ENCODE data around the gene NRGN.
"Not testable (repeated sequence)": the region's sequence is repeated elsewhere in the genome, so short reads cannot be mapped to it uniquely, and the experiment has no call there.

Gene NRGN

DNA sequence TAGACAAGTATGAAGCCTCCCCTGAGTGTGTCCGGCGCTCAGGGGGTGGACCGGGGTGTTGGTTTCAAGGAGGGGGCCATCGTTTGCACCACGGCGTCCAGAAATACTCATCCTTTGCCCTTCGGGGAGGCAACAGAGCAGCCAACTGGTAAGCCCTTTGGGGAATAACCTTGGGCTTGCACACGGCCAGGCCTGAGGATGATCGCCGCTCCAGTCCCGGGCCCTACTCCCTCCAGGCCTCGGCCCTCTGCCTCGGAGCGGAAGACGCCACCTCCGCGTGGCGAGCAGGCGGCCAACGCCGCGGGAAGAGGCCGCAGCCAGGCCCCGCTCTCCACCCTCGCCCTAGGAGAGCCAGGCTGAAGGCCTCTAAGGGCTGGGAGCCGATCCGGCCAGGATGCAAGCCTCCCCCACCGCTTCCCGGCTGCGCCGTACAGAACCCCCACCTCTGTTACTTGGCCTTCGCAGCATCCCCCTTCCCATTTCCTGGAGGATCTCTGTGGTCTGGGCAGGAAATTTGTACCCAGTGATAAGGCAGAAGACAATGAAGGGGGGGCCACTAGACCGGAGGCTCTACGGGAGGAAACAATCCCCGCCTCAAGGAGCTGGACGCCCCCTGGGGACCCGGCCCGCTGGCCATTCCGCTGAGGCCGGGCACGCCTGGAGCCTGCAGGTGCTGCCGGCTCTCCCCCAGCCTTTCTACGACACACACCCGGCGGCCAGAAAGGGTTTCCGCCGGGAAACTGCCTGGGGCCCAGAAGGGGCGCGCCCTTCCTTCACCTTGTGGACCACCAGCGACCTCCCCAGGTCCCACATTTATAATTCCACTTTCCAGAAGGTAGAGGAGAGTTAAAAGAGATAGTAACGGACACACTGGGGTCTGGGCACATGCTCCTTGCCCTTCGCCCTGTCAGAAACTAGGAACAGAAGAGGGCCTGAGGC, 19.8 kb downstream of the NRGN start:
- no peak for DNase-seq

DNA sequence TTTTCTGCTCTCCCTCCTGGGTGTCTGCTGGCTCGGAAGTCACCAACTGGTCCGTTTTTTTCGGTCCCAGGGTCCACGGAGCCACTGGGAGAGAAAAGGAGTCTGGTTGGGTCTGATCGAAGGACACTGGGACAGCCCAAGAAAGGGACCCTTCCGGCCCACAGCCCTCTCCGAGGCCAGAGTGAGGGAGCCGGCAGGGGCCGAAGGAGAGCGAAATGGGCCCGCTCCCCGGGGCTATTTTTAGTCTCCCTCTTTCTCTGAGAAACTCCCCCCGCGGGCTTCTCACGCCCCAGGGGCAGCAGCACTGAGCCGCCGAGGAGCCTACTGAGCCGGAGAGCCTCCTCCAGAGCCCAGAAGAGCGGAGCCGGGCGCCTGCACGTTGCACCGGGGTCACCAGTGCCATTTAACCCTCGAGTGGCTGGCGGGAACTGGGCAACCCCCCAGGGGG, 20.5 kb downstream of the NRGN start:
- DNase-seq: no peak

DNA sequence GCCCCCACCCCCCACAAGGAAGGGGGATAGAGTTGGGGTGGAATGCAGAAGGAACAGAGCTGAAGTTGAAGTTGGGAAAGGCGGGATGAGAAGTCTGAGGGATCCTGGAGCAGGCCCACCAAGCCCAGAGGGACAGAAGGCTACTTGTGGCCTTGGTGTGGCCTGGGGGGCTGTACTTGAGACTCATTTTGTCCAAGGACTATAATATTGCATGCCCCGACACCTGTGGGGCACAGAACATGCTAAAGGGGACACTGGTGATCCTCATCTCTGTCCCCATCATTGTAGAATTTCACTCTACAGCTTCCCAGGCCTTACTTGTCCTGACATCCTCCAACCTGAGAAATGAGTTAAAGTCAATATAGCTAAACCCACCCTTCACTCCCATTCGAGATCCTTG, 21.1 kb downstream of the NRGN start:
- DNase-seq: no peak

DNA sequence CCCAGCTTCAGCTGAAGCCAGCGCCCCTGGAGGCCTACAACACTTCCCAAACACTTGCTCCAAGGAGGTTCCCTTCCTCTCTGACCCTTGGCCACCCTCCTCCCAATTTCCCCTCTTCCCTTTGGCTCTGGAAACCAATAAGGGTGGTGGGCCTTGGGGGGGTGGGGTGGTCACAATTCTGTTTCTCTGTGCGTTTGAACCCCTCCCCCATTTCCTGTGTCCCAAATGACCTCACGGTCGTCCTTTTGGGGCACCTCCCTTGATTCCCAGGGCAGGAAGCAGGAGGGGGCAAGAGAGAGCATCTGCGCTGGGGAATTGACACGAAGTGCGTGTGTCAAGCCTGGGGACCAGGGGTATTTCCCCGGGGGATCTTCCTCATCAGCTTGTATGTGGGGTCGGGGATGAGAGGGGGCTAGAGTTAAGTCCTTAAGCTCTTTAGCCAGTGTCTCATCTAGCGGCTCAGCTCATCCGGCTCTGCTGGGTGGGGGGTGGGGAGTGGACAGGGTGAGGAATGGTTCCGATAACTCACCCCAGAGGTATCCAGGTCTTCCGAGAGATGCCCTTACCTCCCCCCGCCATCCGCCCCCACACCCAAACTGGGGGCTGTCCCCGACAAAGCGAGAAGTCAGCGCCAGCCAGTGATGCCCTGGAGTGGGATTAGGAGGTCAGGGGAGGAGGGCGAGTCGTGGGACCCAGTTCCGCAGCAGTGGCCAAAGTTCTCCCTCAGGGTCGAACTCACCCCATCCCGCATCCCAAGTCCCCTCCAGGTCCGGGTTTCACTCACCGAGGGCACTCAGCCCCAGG, 21.8 kb downstream of the NRGN start:
- no peak for DNase-seq

DNA sequence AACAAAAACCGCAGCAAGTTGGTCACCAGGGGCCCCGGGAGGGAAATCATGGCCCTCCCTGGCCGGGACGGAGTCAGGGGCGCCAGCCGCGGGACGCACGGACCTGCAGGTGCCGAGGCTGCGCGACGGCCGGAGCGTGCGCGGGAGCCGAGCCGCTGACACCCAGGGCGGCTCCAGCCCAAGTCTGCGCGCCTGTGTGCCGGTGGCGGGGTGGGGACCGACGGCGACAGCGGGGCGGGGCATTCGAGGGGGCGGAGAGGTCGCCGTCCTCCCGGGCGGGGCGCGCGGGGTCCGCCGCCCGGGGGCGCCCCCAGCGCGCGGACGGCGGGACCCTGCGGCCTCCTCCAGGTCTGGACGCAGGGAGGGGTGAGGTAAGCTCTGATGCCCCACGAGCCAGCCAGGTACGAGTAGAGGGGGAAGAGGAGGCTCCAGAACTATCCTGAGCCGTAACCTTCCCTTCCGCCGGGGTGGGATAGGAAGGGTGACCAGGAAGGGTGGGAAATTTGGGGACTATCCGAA, 22.4 kb downstream of the NRGN start, which contains the start of gene ESAM:
Gene ESAM (minus strand): TSS at position 186 of the 519 bp plus-strand sequence. CDS start 136 bp downstream, at position 50.
- DNase-seq: peak; percentile 79

DNA sequence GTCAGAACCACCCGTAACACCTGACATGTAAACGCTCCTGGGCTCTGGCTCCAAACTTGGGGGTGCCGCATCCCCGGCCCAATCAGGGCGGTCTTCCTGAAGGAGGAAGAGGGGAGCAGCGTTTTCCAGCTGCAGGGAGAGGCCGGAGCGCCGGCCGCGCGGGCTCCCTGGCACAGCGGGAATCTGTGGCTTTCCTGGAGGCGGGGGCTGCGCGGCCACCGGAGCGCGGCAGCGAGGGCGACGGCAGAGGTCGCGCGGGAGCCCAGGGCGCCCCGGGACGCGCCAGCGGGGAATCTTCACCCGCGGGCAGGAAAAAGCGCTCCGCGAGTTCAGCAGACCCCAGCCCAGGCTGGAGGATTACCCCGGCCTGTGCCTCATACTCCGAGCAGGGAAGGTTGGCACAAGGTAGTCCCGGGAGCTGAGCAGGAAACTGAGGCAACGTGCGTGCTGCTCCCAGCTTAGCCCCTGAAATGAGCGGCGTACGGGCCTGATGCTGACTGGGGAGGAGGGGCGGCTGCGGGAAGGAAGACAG, 22.9 kb downstream of the NRGN start:
- peak; percentile 44 for DNase-seq

DNA sequence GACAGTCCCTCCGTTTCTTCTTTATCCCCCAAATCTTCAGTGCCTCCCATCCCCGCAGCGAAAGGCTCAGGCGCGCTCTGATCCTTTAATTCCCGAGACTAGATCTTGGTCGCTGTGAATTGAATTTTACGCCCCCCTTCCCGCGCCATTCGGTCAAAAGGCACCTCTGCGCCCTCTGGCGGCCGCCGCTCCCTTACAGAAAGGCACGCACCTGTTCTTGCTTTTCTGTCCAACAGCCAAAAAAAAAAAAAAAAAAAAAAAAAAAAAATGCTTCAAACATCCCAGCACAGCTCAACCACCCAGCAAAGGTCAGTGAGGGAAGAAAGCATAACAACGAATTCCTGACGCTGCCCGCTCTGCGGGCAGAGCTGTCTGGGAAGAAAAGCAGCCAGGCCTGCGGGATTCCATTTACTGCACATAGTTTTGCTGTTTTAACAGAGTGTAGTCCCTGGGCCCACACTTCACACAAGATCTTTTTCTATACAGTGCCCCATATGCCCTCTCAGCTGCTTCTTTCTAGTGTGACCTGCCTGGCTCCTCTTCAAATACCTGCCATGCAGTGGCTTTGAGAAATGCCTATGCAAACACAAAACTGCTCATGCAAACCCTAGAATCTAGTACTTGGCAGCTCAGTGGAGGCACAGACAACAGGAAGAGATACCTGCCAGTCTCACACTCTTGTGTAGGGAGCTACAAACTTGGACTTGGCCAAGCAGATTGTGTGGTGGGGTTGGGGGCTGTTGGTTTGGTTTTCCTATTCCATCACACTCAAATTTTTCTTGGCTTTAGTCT, 23.6 kb downstream of the NRGN start:
- DNase-seq: peak; percentile 85

DNA sequence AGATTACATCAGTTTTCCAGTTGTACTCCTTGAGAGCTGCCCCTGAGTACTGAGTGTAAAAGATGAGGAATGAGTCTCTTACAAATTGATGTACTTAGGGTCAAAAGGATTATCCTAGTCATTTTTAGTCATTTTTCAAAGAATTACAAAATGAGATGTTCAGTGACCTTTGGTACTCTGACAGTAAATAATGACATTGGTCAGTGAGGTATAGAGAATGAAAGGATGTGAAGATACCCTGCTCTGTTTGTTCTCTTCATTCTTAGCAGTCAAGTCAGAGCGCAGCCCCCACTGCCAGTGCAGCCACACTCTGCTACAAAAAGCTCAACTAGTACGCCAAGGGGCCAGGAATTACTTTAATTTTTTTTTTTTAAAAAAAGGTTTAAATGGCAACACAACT, 26.4 kb downstream of the NRGN start:
- DNase-seq: no peak

DNA sequence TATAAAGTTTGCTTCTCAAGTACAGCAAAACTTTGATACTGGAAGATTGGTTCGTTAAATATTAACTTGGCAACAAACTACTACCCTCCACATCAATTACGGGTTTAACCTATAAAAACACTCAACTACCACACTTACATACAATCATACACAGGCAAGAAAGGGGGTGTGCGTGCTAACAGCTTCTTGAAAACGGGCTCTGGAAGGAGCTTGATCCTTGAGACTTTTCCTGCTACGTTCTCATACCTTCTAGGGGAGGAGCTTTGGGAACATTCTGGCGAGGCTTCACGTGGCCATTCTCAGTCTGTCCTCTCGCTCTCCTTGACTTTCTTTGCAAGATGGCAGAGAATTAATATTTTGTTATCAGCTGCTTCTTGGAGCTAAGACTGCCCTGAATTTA, 29.2 kb downstream of the NRGN start:
- DNase-seq: no peak

DNA sequence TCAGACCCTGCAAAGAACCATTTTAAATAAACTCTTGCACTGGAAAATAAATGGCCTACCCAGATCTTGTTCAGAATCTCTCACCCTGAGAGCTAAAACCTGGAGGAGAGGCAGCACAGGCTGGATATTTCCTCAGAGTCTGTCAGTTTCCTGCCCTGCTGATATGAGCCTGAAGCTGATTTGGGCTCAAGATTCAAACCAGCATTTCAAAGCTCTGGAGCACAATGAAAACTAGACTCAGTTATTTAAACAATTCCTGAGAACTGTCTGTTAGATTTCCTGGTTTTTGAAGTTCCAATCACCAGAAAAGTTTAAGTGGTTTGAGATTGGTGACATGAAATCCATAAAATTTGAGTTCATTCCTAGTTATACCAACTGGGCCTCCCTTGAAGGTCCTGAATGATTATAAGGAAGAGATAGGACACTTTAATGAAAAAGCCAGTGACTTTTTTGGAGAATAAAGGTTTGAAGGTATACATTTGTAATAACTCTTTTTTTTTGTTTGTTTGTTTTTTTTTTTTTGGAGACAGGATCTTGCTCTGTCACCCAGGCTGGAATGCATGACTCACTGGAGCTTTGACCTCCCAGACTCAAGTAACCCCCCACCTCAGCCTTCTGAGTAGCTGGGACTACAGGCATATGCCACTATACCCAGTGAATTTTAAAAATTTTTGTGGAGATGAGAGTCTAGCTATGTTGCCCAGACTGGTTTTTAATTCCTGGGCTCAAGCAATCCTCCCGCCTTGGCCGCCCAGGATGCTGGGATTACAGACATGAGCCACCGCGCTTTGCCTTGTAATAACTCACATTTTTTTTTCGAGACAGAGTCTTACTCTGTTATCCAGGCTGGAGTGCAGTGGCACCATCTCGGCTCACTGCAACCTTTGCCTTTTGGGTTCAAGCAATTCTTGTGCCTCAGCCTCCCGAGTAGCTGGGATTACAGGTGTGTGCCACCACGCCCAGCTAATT, 30.3 kb downstream of the NRGN start:
- DNase-seq: no peak

DNA sequence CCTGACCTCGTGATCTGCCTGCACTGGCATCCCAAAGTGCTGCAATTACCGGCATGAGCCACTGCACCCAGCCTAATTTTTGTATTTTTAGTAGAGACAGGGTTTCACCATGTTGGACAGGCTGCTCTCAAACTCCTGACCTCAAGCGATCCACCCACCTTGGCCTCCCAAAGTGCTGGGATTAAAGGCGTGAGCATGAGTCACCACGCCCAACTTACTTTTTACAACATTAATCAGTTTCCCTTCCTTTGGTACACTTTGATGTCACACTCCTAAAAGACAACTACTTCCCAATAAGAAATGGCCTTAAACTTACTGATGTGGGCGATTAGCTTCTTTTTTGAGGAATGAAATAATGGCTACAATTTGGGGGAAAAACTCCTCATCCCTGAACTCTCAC, 31.2 kb downstream of the NRGN start:
- DNase-seq: not testable (repeated sequence)

DNA sequence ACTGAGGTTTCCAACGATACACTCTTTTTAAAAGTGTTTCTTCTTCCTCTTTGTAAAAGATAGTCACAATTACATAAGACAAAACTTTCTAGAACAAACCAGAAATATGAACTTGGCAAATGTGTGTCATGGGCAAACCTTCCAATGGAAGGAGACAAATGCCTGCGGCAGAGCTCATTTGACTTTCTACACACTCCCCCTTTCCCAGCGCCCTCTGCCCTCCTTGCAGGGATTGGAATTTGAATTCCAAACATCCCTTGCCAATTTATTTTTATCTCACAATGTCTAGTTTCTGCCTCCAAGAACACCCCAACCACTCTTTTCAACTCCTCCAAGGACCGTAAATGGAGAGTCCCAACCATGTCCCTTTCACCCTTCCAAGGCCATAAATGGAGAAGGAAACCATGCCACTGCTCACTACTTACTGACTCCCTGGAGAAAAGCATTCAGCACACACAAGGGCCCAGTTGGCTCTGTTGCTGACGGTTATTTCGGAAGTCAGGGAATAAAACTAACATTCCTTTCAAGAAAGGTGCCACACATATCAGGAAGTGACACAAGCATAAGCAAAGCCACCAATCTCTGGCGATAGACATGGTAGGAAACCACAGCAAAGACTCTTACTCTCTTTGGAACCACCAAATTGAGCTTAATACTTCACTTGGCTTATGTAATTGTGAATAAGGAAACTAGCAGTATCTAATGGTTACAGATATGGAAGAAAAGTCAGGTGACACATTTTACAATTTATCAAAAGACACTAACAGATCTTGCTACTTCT, 37.3 kb downstream of the NRGN start:
- no peak for DNase-seq

DNA sequence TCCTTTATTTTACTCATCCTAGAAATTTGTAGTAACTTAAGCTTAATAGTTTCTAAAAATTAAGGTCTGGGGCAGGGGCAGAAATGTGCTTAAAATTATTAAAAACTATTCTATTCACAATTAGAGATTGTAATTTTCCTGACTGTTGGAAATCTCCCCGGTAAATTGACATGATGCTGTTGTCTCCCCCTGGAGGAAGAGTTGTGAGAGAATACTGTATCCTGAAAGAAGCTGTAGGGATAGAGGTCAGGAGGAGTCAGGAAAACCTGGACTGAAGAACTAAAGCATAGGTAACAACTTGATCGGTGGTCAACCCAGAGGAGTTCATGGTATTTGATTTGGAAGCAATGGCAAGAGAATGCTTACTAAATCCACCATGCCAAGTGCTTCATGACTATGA, 38.5 kb downstream of the NRGN start:
- no peak for DNase-seq

DNA sequence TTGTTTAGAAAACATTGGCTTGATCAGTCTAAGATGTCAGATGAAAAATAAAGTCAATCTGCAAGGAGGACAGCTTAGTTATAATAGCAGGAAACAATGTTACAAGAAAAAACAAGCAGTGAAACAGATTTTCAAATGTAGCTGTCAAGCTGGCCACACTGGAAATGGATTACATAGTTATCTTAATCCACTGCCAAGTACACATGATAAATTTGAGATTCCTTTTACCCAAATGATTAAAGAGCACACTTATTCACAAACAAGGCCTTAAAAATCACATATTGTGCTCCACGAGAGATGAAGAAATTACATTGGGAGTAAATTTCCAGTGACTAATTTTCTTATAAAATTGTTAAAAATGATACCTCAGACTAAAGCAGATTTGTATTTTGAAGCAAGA, 39.8 kb downstream of the NRGN start:
- DNase-seq: no peak

DNA sequence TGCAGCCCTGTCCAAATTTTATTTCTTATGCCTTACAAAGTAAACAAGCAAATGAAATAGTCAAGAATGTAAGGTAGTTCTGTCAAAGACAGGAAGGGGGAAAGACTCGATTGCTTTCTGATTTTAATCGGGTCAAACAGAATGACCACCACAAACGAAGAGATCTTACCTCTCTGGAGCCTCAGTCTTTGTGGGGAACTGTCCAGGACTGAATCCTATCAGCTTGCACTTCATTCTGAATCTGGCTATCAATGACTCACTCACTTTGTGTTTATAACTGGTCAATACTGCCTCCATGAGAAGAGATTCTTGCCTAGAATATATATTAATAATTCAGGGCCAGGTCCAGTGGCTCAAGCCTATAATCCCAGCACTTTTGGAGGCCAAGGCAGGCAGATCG, 43.3 kb downstream of the NRGN start:
- DNase-seq: no peak

DNA sequence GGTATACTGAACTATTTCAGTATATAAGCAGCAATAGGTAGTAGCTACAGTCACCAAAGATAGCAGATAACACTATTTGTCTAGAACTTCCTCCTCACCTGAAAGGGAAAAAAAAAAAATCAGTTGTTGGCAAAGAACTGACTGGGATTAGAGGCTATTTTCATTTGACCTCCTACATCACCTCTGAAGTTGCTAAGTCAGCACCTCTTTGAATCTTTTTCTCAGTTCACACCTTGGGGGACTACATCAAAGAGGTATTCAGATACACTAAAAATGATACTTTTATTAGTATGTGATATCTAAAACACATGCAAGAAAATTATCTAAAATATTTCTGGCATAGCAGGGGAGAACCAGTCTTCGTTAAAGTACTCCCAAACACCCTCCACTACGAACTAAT, 44.3 kb downstream of the NRGN start:
- DNase-seq: peak; percentile 11

DNA sequence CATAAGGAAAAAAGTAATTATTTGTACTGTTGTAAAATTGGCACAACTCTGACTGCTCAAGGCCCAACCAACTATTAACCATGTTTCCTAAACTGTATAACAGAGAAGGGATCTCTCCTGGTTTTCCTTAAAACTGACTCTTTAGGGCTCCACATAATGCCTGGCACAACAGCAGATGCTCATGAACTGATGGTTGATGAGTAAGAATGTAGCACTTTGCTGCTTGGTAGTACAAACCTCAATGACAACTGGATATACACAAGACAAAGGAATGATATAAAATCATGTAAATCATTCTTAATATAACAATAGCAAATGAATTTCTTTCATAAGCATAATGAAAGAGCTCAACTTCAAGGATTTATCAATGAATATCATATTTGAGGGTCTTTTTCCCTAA, 48.8 kb downstream of the NRGN start:
- DNase-seq: no peak

DNA sequence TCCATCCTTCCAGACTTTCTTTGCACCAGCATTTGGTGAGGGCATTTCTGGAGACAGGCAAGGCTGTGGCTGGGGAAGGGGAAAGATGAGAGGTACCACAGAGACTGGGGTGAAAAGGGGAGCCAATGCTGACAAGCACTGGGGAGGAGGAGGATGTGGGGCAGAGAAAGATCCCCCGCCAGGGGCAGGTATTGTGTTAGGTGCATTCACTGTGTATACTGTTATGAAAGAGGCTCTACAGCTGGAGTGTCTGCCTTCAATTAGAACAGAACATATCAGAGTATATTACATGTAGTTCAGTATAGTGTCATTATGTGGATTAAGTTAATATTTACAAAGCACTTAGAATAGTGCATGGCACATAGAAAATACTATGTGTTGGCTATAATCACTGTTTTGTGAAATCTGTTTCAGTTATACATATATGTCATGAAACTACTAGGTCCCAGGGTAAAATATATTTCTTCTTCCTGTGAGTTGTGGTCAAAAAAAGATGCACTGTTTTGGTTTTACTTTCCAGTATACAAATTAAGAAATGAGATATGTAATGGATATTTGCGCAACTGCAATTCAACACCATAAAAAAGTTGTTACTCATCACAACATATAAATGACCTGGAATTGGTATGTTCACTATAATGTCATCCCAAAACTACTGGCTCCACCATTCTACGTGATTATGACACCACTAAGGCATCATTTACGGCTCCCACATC, 52.0 kb downstream of the NRGN start:
- DNase-seq: no peak

DNA sequence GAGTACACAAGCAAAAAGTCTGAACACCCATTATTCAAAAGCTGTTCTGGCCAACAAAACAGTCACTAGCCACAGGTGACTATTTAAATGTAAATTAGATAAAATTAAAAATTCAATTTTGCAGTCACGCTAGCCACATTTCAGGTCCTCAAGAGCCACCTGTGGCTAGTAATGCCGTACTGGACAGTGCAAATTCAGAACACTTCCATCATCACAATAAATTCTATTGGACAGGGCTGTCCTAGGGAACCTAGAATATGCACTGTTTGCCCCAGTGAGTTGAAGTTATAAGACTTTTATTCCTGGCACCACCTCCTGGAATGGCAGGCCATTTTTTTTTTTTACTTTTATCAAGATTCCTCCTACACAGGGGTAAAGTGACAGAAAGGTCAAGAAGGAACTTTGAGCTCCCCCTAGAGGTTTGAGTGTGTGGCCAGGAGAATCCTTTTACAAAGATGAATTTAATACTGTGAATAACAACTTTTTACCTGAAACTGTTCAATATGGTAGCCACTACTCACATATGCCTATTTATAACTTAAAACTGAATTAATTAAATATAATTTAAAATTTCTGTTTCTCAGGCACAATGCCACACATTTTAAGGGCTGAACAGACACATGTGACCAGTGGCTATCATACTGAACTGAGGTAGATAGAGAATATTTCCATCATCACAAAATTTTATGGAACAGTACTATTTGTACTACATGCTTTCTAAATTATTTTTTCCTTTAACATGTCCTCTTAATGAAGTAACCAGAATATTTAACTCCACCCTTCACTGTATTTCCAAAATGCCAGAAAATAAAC, 53.9 kb downstream of the NRGN start:
- peak; percentile 67 for DNase-seq

All from RPMI8226 (cell line).